Measurements from ENCODE around the gene OPCML. TPM values are rescaled to one million over a fixed set of nuclear protein-coding genes. Genes with fewer than 3 reads are reported as not detected.

OPCML gene
- total RNA-seq, 1 experiment from 2014 or later = 0.13 TPM

DNA sequence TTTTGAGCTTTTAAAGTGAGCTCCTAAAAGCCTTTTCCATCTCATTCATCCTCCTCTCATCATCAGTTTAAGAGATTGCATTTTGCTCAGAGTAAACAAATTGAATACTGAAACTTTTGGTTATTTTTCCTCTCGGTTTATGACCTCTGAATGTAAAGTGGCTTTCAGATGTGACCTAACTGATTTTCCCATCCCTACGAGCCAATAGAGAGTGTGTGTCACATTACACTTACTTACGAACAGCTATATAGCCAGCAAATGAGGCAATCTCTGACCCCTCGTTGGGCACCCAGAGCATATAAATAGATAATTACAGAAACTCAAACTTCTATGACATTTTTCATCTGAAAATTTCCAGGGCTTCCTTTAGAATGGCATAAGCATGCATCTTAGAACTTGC is 317.7 kb downstream of the OPCML start:
- Histone ChIP-seq H3K36me3 (ENCODE audit: insufficient read depth, low read length, poor library complexity, severe bottlenecking) (no peaks in the 10 kb centered on the region), H3K27ac (ENCODE audit: low read depth, low read length, poor library complexity, severe bottlenecking) (no peak overlapping the region), H3K4me1 (ENCODE audit: insufficient read depth, low read length, poor library complexity, severe bottlenecking) (no peaks in the 10 kb centered on the region), H3K9me3 (ENCODE audit: low read depth, low read length, poor library complexity, severe bottlenecking) (peaks cover 3% of the 10 kb centered on the region), H3K4me3 (ENCODE audit: low read depth, low read length, poor library complexity, severe bottlenecking) (no peak overlapping the region), H3K27me3 (replicated peaks; ENCODE audit: insufficient read depth, low read depth, low read length, poor library complexity) (no peaks in the 10 kb centered on the region)
- no peak for DNase-seq (ENCODE audit: low spot score)
- POLR2A ChIA-PET (ENCODE audit: low non-redundant PET) = no interaction called here
- CTCF ChIA-PET = no interaction called here
- intact Hi-C loops (cut with micrococcal nuclease; ENCODE audit: unreplicated experiment) = no loop called here
- TF ChIP-seq, protein P1, sequence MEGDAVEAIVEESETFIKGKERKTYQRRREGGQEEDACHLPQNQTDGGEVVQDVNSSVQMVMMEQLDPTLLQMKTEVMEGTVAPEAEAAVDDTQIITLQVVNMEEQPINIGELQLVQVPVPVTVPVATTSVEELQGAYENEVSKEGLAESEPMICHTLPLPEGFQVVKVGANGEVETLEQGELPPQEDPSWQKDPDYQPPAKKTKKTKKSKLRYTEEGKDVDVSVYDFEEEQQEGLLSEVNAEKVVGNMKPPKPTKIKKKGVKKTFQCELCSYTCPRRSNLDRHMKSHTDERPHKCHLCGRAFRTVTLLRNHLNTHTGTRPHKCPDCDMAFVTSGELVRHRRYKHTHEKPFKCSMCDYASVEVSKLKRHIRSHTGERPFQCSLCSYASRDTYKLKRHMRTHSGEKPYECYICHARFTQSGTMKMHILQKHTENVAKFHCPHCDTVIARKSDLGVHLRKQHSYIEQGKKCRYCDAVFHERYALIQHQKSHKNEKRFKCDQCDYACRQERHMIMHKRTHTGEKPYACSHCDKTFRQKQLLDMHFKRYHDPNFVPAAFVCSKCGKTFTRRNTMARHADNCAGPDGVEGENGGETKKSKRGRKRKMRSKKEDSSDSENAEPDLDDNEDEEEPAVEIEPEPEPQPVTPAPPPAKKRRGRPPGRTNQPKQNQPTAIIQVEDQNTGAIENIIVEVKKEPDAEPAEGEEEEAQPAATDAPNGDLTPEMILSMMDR (conservative IDR thresholded peaks at IDR 0.05; ENCODE audit: low read depth, low read length) = no peak
- TF ChIP-seq EZH2 (IDR thresholded peaks at IDR 0.05; ENCODE audit: borderline replicate concordance, low read depth, low read length, poor library complexity, severe bottlenecking) = no peak
- BruUV-seq (replicated peaks) = no TSS peak

DNA sequence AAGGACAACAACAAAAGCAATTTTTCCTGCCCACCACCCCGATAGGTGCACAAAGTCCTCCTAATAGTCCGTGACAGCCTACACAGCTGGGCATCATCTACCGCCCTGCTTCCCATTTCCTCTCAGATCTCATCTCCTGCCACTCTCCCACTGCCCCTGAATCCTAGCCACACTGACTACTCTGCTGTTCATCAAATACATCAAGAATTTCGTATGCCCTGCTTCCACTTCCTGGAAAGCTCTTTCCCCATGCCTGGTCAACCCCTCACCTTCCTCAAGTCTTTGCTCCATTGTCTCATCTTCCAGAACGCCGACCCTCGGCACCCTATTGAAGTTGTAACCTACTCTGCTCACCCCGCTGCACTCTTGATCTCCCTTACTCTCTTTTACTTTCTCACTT is 320.1 kb downstream of the OPCML start:
- POLR2A ChIA-PET (ENCODE audit: low non-redundant PET) = no interaction called here
- no TSS peak for BruUV-seq (replicated peaks)
- intact Hi-C loops (cut with micrococcal nuclease; ENCODE audit: unreplicated experiment) = no loop called here
- CTCF ChIA-PET = no interaction called here
- Histone ChIP-seq H3K4me1 (ENCODE audit: insufficient read depth, low read length, poor library complexity, severe bottlenecking) (no peaks in the 10 kb centered on the region), H3K36me3 (ENCODE audit: insufficient read depth, low read length, poor library complexity, severe bottlenecking) (no peaks in the 10 kb centered on the region), H3K27ac (ENCODE audit: low read depth, low read length, poor library complexity, severe bottlenecking) (no peak overlapping the region), H3K9me3 (ENCODE audit: low read depth, low read length, poor library complexity, severe bottlenecking) (peaks cover 3% of the 10 kb centered on the region), H3K27me3 (replicated peaks; ENCODE audit: insufficient read depth, low read depth, low read length, poor library complexity) (no peaks in the 10 kb centered on the region), H3K4me3 (ENCODE audit: low read depth, low read length, poor library complexity, severe bottlenecking) (no peak overlapping the region)
- DNase-seq (ENCODE audit: low spot score) = no peak
- TF ChIP-seq, protein P1 (conservative IDR thresholded peaks at IDR 0.05; ENCODE audit: low read depth, low read length) = no peak
- no peak for TF ChIP-seq EZH2 (IDR thresholded peaks at IDR 0.05; ENCODE audit: borderline replicate concordance, low read depth, low read length, poor library complexity, severe bottlenecking)

DNA sequence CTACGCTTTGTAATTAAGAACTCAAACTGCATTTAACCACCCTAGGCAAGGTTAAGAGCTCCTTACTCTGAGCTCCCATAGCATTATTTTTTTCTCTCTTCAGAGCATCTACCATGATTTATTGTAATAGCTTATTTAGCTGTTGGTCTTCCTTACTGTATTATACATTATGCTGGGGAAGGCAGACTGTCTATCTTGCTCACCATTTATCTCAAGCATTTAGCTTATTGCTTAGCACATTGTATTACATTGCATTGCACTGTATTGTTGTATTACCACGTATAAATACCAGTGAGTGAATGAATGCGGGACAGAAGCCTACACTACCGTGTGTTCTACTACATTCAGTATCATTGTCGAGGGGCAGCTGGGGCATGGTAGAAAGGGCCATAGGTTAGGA is 324.3 kb downstream of the OPCML start:
- Histone ChIP-seq H3K4me3 (ENCODE audit: low read depth, low read length, poor library complexity, severe bottlenecking) (no peak overlapping the region), H3K27me3 (replicated peaks; ENCODE audit: insufficient read depth, low read depth, low read length, poor library complexity) (no peaks in the 10 kb centered on the region), H3K4me1 (ENCODE audit: insufficient read depth, low read length, poor library complexity, severe bottlenecking) (no peaks in the 10 kb centered on the region), H3K36me3 (ENCODE audit: insufficient read depth, low read length, poor library complexity, severe bottlenecking) (no peaks in the 10 kb centered on the region), H3K9me3 (ENCODE audit: low read depth, low read length, poor library complexity, severe bottlenecking) (peaks cover 3% of the 10 kb centered on the region), H3K27ac (ENCODE audit: low read depth, low read length, poor library complexity, severe bottlenecking) (no peak overlapping the region)
- intact Hi-C loops (cut with micrococcal nuclease; ENCODE audit: unreplicated experiment) = no loop called here
- DNase-seq (ENCODE audit: low spot score) = no peak
- POLR2A ChIA-PET (ENCODE audit: low non-redundant PET) = no interaction called here
- TF ChIP-seq EZH2 (IDR thresholded peaks at IDR 0.05; ENCODE audit: borderline replicate concordance, low read depth, low read length, poor library complexity, severe bottlenecking) = no peak
- TF ChIP-seq, protein P1 (conservative IDR thresholded peaks at IDR 0.05; ENCODE audit: low read depth, low read length) = no peak
- CTCF ChIA-PET = no interaction called here
- no TSS peak for BruUV-seq (replicated peaks)

All from A673 (cell line).